HepG2 (cell line): Measurements from ENCODE around the gene PLCB1.

Source experiments
- NBN ChIP-seq: fragments of 450-650 bp; conservative IDR thresholded peaks from 2 replicates; pipeline ENCODE4 v1.6.1; 2017
- POLR2A ChIP-seq, 2 experiments: IDR thresholded peaks; 2 replicates each; pipeline ENCODE4 v1.6.1; 2011; ENCODE audit warnings: low read depth in 2 of 2, low read length in 2 of 2, mild to moderate bottlenecking in 1 of 2, moderate library complexity in 1 of 2; ENCODE audit not compliant: insufficient read depth in 1 of 2
- ZNF619 ChIP-seq: sonication (generic); formaldehyde crosslinking; IDR thresholded peaks from 2 replicates; pipeline ENCODE4 v1.4.0; 2020; ENCODE audit warnings: mild to moderate bottlenecking, missing genetic modification reagents
- ZNF709 ChIP-seq: sonication (generic); formaldehyde crosslinking; IDR thresholded peaks from 2 replicates; pipeline ENCODE4 v1.5.0; 2020; ENCODE audit warnings: mild to moderate bottlenecking, missing genetic modification reagents

DNA sequence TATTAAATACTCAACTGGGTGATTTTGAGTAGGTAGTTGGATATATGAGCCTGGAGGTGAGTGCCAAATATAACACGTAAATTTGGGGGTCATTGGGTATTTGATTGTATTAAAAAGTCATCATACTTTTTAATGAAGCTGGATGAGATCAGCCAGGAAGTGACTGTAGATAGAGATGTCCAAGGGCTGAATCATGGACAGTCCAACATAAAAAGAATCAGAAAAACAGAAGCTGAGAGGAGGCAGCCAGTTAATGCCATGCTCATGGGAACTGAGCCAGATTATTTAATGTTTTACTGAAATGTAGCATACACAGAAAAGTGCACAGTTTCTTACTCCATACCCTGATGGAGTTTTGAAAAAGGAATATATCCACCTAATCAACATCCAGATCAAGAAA is 501.3 kb downstream of the PLCB1 start:
- TF ChIP-seq ZNF709 (no peak), NBN (no peak), POLR2A (IDR thresholded peaks at IDR 0.05; ENCODE audit: insufficient read depth in 1 of 2, low read depth in 2 of 2, low read length in 2 of 2) (no peak), ZNF619 (CRISPR knock-in tag) (no peak)
